Measurements from ENCODE around the gene TLR6. TPM values are rescaled to one million over a fixed set of nuclear protein-coding genes. Genes with fewer than 3 reads are reported as not detected.
"Not testable (repeated sequence)": the region's sequence is repeated elsewhere in the genome, so short reads cannot be mapped to it uniquely, and the experiment has no call there.

The TLR6 gene
- total RNA-seq, 2 experiments from 2014 or later, result 0.77 to 1.3 TPM

DNA sequence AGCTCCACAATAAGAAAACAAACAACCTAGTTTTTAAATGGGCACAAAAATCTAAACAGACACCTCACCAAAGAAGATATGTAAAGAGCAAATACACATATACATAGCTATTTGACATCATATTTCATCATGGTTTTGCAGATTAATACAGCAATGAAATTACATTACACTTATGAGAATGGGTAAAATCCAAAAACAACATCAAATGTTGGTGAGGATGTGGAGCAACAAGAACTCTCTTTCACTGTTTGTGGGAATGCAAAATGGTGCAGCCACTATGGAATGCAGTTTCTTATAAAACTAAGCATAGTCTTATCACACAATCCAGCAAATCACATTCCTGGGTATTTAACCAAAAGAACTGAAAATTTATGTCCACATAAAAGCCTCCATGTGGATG, 25.0 kb downstream of the TLR6 start:
- Mint-ChIP-seq H3K27me3 (no peaks in the 10 kb centered on the region), H3K36me3 (peaks cover 11% of the 10 kb centered on the region), H3K9me3 (ENCODE audit: low read depth) (peaks cover 8% of the 10 kb centered on the region), H3K4me3 (no peak overlapping the region), H3K27ac (no peak overlapping the region), H3K4me1 (no peaks in the 10 kb centered on the region)
- CTCF ChIA-PET, result interaction anchor here (0.9 to 1.6 kb wide), 3 partner anchors 29 to 103 kb away, joined by 3 to 4 read pairs (median 3); no protein-coding TSS in a partner anchor
- DNase-seq (no peak), ATAC-seq (no peak)

DNA sequence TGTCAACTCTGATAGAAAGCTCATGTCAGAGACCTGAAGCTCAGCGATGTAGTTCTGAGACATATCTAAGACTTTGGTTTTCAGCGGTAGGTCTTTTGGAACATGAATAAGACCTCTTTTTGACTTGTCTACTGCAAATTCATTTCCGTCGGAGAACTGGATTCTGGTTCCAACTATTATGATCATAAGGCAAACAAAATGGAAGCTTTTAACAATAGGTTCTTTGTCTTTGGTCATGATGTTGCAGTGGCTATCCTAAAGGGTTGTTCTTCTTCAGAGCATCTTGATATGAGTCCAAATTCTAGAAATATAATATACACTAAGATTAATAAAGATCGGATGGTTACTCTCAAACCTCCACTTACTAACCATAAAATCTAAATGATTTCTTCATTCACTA, 27.4 kb downstream of the TLR6 start:
- Mint-ChIP-seq H3K9me3 (ENCODE audit: low read depth) (peaks cover 6% of the 10 kb centered on the region), H3K27ac (no peak overlapping the region), H3K4me1 (no peaks in the 10 kb centered on the region), H3K27me3 (peaks cover 3% of the 10 kb centered on the region), H3K36me3 (peaks cover 4% of the 10 kb centered on the region), H3K4me3 (no peak overlapping the region)
- DNase-seq (no peak), ATAC-seq (no peak)
- CTCF ChIA-PET, result interaction anchor here (0.6 to 0.7 kb wide), 2 partner anchors 70 to 76 kb away, joined by 3 read pairs; no protein-coding TSS in a partner anchor

- Mint-ChIP-seq H3K9me3 (ENCODE audit: low read depth) (peaks cover 13% of the 10 kb centered on the region), H3K27me3 (peaks cover 7% of the 10 kb centered on the region), H3K36me3 (peaks cover 11% of the 10 kb centered on the region), H3K27ac (no peak overlapping the region), H3K4me3 (no peak overlapping the region), H3K4me1 (peaks cover 12% of the 10 kb centered on the region)
- DNase-seq (no peak), ATAC-seq (no peak)
- CTCF ChIA-PET, result no interaction called here
Observed at GRCh38 chr4:38823766-38824165, 32.9 kb downstream of the TLR6 start.

- H3K27ac Mint-ChIP-seq, result no peak overlapping the region
- CTCF ChIA-PET, result no interaction called here
- DNase-seq (no peak), ATAC-seq (no peak)
- H3K4me3 Mint-ChIP-seq, result no peak overlapping the region
- H3K4me1 Mint-ChIP-seq, result peaks cover 12% of the 10 kb centered on the region
- H3K27me3 Mint-ChIP-seq, result peaks cover 7% of the 10 kb centered on the region
- peaks cover 13% of the 10 kb centered on the region for H3K9me3 Mint-ChIP-seq (ENCODE audit: low read depth)
- peaks cover 11% of the 10 kb centered on the region for H3K36me3 Mint-ChIP-seq
Observed at GRCh38 chr4:38822748-38823303, 33.8 kb downstream of the TLR6 start.

DNA sequence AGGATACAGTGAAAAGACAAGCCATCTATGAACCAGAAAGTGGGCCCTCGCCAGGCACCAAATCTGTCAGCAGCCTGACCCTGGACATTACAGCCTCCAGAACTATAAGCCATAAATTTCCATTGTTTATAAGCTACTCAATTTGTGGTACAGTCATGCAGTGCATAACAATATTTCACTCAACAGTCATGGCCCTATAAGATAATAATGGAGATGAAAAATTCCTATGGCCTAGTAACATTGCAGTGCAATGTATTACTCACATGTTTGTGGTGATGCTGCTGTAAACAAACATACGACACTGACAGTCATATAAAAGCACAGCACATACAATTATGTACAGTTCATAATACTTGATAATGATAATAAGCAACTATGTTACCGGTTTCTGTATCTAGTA, 34.9 kb downstream of the TLR6 start:
- H3K36me3 Mint-ChIP-seq, result peaks cover 11% of the 10 kb centered on the region
- CTCF ChIA-PET, result no interaction called here
- peaks cover 13% of the 10 kb centered on the region for H3K9me3 Mint-ChIP-seq (ENCODE audit: low read depth)
- ATAC-seq, result no peak
- peaks cover 12% of the 10 kb centered on the region for H3K4me1 Mint-ChIP-seq
- no peak for DNase-seq
- H3K27me3 Mint-ChIP-seq, result peaks cover 7% of the 10 kb centered on the region
- no peak overlapping the region for H3K27ac Mint-ChIP-seq
- no peak overlapping the region for H3K4me3 Mint-ChIP-seq

DNA sequence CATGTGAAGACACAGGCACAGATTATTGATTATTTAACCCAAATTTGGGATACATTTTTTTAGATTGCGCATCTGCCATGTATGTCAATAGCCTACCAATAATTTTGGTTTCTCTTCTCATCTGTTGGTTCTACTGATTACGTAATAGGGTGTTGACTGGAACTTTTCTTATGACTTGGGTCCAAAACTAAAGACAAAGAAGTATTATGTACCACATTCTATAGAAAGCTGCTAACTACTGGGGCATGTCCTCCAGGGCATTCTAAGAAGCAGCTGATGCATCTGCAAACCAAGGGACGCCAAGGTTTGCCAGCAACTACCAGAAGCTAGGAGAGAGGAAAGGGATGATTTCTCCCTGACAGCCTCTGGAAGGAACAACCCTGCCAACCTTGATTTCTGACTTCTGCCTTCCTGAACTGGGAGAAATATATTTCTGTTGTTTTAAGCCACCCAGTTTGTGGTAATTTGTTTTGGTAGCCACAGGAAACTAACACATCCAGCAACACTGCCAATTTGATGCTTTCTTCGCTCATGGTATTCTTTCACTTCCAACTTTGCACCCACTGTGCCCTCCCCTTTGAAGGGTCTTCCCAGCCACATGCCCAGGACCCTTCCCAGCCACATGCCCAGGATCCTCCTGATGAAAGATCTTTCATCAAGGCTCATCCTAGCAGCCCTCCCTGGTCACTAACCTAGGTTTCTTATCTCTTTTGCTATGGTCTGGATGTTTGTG, 36.1 kb downstream of the TLR6 start:
- peaks cover 12% of the 10 kb centered on the region for H3K4me1 Mint-ChIP-seq
- no peak overlapping the region for H3K27ac Mint-ChIP-seq
- H3K4me3 Mint-ChIP-seq, result no peak overlapping the region
- H3K36me3 Mint-ChIP-seq, result peaks cover 11% of the 10 kb centered on the region
- peaks cover 4% of the 10 kb centered on the region for H3K27me3 Mint-ChIP-seq
- CTCF ChIA-PET, result no interaction called here
- H3K9me3 Mint-ChIP-seq (ENCODE audit: low read depth), result peaks cover 13% of the 10 kb centered on the region
- DNase-seq (no peak), ATAC-seq (no peak)

- H3K36me3 Mint-ChIP-seq, result peaks cover 11% of the 10 kb centered on the region
- H3K27me3 Mint-ChIP-seq, result peaks cover 6% of the 10 kb centered on the region
- CTCF ChIA-PET, result interaction anchor here (0.9 kb wide), 1 partner anchor 41 kb away, joined by 3 read pairs; no protein-coding TSS in a partner anchor
- DNase-seq (no peak), ATAC-seq (no peak)
- H3K4me3 Mint-ChIP-seq, result no peak overlapping the region
- peaks cover 12% of the 10 kb centered on the region for H3K4me1 Mint-ChIP-seq
- H3K27ac Mint-ChIP-seq, result no peak overlapping the region
- H3K9me3 Mint-ChIP-seq (ENCODE audit: low read depth), result peaks cover 13% of the 10 kb centered on the region
Observed at GRCh38 chr4:38819569-38819968, 37.0 kb downstream of the TLR6 start.

DNA sequence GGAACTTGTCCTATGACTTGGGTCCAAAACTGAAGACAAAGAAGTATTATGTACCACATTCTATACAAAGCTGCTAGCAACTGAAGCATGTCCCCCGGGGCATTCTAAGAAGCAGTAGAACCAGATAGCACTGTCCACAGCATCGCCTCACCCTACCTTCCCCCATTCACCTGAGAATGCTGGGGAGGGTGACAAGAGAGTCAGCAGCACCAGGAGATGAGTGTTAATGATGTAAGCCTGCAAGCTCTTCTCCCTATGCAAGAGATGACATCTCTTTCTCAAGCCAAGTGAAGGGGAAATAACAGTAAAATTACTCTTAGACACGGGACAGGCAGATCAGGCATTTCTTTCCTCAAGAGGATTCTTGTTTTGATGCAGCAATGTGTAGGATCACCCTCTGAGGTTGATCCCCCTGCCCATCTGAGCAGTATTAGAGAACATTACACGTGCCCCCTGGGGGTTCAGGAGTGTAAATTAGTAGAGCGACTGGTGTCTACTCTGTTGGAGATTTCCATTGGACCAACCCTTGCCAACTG, 38.1 kb downstream of the TLR6 start:
- Mint-ChIP-seq H3K27me3 (peaks cover 7% of the 10 kb centered on the region), H3K4me1 (peaks cover 12% of the 10 kb centered on the region), H3K9me3 (ENCODE audit: low read depth) (peaks cover 10% of the 10 kb centered on the region), H3K4me3 (no peak overlapping the region), H3K36me3 (peaks cover 7% of the 10 kb centered on the region), H3K27ac (no peak overlapping the region)
- CTCF ChIA-PET, result interaction anchor here (0.9 kb wide), 1 partner anchor 42 kb away, joined by 3 read pairs; no protein-coding TSS in a partner anchor
- DNase-seq, result no peak
- ATAC-seq, result no peak

DNA sequence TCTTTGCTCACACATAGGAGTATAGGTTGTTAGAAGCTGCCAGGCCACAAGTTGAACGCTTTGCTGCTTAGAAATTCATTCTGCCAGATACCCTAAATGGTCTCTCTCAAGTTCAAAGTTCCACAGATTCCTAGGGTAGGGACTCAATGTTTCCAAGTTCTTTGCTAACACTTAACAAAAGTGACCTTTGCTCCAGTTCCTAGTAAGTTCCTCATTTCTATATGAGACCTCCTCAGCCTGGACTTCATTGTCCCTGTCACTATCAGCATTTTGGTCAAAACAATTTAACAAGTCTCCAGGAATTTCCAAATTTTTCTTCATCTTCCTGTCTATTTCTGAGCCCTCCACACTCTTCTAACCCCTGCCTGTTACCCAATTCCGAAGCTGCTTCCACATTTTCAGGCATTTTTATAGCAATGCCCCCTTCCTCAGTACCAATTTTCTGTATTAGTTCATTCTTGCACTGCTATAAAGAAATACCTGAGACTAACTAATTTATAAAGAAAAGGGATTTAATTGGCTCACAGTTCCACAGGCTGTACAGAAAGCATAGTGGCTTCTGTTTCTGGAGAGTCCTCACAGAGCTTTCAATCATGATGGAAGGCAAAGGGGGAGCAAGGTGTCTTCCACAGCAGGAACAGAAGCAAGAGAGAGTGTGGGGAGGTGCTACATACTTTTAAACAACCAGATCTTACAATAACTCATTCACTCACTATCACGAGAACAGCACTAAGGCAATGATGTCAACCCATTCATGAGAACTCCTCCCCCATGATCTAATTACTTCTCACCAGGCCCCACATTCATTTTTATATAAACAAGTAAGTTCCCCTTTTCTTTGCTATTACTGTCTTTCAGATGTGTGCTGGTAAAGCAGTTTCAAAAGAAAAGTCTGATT, 40.5 kb downstream of the TLR6 start:
- CTCF ChIA-PET, result interaction anchor here (0.9 kb wide), 1 partner anchor 45 kb away, joined by 3 read pairs; no protein-coding TSS in a partner anchor
- peaks cover 3% of the 10 kb centered on the region for H3K9me3 Mint-ChIP-seq (ENCODE audit: low read depth)
- no peak overlapping the region for H3K27ac Mint-ChIP-seq
- no peak overlapping the region for H3K4me3 Mint-ChIP-seq
- ATAC-seq (no peak), DNase-seq (no peak)
- no peaks in the 10 kb centered on the region for H3K36me3 Mint-ChIP-seq
- peaks cover 7% of the 10 kb centered on the region for H3K27me3 Mint-ChIP-seq
- peaks cover 12% of the 10 kb centered on the region for H3K4me1 Mint-ChIP-seq

DNA sequence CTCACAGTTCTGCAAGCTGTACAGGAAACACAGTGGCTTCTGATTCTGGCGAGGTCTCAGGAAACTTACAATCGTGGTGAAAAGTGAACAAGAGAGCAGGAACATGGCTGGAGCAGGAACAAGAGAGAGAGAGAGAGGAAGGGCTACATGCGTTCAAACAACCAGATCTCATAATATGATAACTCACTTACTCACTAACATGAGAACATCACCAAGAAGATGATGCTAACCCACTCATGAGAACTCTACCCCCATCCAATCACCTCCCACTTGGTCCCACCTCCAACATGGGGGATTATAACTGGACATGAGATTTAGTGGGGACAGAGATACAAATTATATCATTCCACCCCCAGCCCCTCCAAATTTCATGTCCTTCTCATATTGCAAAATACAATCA, 42.2 kb downstream of the TLR6 start:
- H3K36me3 Mint-ChIP-seq, result no peaks in the 10 kb centered on the region

GRCh38 chr4:38811297-38811696, 45.3 kb downstream of the TLR6 start:
- ATAC-seq, result no peak
- Mint-ChIP-seq H3K4me1 (no peaks in the 10 kb centered on the region), H3K27me3 (peaks cover 3% of the 10 kb centered on the region), H3K9me3 (ENCODE audit: low read depth) (peaks cover 3% of the 10 kb centered on the region), H3K36me3 (no peaks in the 10 kb centered on the region), H3K4me3 (no peak overlapping the region), H3K27ac (no peak overlapping the region)
- CTCF ChIA-PET, result no interaction called here
- no peak for DNase-seq

More for the DNA sequence above, 42.2 kb downstream of the TLR6 start:
- Mint-ChIP-seq H3K4me1 (peaks cover 3% of the 10 kb centered on the region), H3K9me3 (ENCODE audit: low read depth) (peaks cover 3% of the 10 kb centered on the region), H3K27ac (no peak overlapping the region), H3K27me3 (peaks cover 3% of the 10 kb centered on the region), H3K4me3 (no peak overlapping the region)
- DNase-seq (no peak), ATAC-seq (no peak)
- CTCF ChIA-PET, result no interaction called here

DNA sequence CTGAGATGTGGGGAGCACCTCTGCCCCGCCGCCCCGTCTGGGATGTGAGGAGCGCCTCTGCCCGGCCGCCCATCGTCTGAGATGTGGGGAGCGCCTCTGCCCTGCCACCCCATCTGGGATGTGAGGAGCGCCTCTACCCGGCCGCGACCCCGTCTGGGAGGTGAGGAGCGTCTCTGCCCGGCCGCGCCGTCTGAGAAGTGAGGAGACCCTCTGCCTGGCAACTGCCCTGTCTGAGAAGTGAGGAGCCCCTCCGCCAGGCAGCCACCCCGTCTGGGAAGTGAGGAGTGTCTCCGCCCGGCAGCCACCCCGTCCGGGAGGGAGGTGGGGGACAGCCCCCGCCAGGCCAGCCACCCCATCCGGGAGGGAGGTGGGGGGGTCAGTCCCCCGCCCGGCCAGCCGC, 49.2 kb downstream of the TLR6 start:
- not testable (repeated sequence) for H3K36me3 Mint-ChIP-seq
- H3K4me1 Mint-ChIP-seq, result peaks cover 23% of the 10 kb centered on the region

DNA sequence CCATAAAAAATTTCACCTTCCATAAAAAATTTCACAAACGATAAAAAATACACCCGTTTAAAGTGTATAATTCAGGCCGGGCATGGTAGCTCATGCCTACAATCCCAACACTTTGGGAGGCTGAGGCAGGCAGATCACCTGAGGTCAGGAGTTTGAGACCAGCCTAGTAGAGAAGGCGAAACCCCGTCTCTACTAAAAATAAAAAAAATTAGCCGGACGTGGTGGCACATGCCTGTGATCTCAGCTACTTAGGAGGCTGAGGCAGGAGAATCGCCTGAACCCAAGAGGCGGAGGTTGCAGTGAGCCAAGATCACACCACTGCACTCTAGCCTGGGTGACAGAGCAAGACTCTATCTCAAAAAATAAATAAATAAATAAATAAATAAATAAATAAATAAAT, 50.4 kb downstream of the TLR6 start:
- Mint-ChIP-seq H3K27ac (peak overlapping the region; percentile 88), H3K4me1 (peaks cover 23% of the 10 kb centered on the region), H3K36me3 (peaks cover 14% of the 10 kb centered on the region)
- DNase-seq; H3K9me3 Mint-ChIP-seq (ENCODE audit: low read depth); H3K27me3 Mint-ChIP-seq; ATAC-seq; H3K4me3 Mint-ChIP-seq: not testable (repeated sequence)
- CTCF ChIA-PET, result interaction anchor here (1.7 to 5.3 kb wide), 3 partner anchors 23 to 88 kb away, joined by 4 to 39 read pairs (median 20); partner anchors contain the start of gene TLR10

More for the DNA sequence above, 49.2 kb downstream of the TLR6 start:
- not testable (repeated sequence) for DNase-seq; H3K27me3 Mint-ChIP-seq; ATAC-seq; H3K4me3 Mint-ChIP-seq; H3K27ac Mint-ChIP-seq; H3K9me3 Mint-ChIP-seq (ENCODE audit: low read depth)
- CTCF ChIA-PET, result interaction anchor here (5.3 kb wide), 1 partner anchor 25 kb away, joined by 20 read pairs; the partner anchor contains the start of gene TLR10

Measured in activated CD8-positive, alpha-beta memory T cell treated with anti-CD3 and anti-CD28 coated beads, Interleukin-2, amount 10 ng/mL, durations not matched to agents 7 days and 5 days (primary cell).